Omental fat pad (tissue), 4 donors: Measurements from ENCODE around the gene GOT1. TPM values are rescaled to one million over a fixed set of nuclear protein-coding genes. Genes with fewer than 3 reads are reported as not detected.
A peak's percentile ranks its signal among the peaks of the same experiment; 100 is the strongest.

Experiments used
- ATAC-seq: fragments of 150-250 bp; one replicate; pipeline ENCODE4 v1.9.1; 2016; ENCODE audit warnings: mild to moderate bottlenecking, moderate library complexity; ENCODE audit not compliant: low FRiP score
- DNase-seq: peaks from one replicate; pipeline ENCODE4 v3.0.0-alpha.2; 2019; ENCODE audit warnings: low spot score
- CTCF ChIP-seq, 3 donors: fragments of 450-650 bp; IDR thresholded peaks; one replicate each; pipeline ENCODE4 v1.5.1; 2016 to 2017; ENCODE audit warnings: antibody characterized with exemption in 3 of 3, mild to moderate bottlenecking in 3 of 3, moderate library complexity in 2 of 3
- total RNA-seq, 4 donors: library from RNA; depleted of rRNA; stranded (reverse); fragments of >200 nt; gene quantifications; one replicate each; pipeline ENCODE4 v1.1.0, GENCODE V29; 2016

The GOT1 gene
- total RNA-seq, 4 donors from 2014 or later, result 10.0 to 18.1 (median 14.5) TPM

GRCh38 chr10:99433378-99434020, 3.1 kb upstream of the GOT1 start:
- TF ChIP-seq CTCF (IDR thresholded peaks at IDR 0.05), result no peak
- no peak for DNase-seq
- no peak for ATAC-seq

GRCh38 chr10:99432881-99433280, 2.5 kb upstream of the GOT1 start:
- DNase-seq, result no peak
- no peak for TF ChIP-seq CTCF (IDR thresholded peaks at IDR 0.05)
- ATAC-seq, result no peak

GRCh38 chr10:99432047-99432446, 1.6 kb upstream of the GOT1 start:
- TF ChIP-seq CTCF (IDR thresholded peaks at IDR 0.05), result no peak
- DNase-seq (no peak), ATAC-seq (no peak)

GRCh38 chr10:99431190-99431760, 851 bp upstream of the GOT1 start:
- no peak for TF ChIP-seq CTCF (IDR thresholded peaks at IDR 0.05)
- DNase-seq (peak; percentile 36), ATAC-seq (peak; percentile 19)

- no peak for TF ChIP-seq CTCF (IDR thresholded peaks at IDR 0.05)
- ATAC-seq (peak; percentile 8), DNase-seq (peak; percentile 27)
Measured at GRCh38 chr10:99430116-99430450, 341 bp downstream of the GOT1 start.

- DNase-seq (no peak), ATAC-seq (no peak)
- no peak for TF ChIP-seq CTCF (IDR thresholded peaks at IDR 0.05)
Measured at GRCh38 chr10:99429517-99430095, 818 bp downstream of the GOT1 start.
